Activated CD4-positive, alpha-beta T cell treated with anti-CD3 and anti-CD28 coated beads, Interleukin-2, amount 10 ng/mL, durations not matched to agents 24 days and 14 days (primary cell): ENCODE results near the gene PDE3A. TPM values are rescaled to one million over a fixed set of nuclear protein-coding genes. Genes with fewer than 3 reads are reported as not detected.

Source experiments
- DNase-seq: peaks from one replicate; pipeline ENCODE4 v3.0.0; 2022
- H3K27ac Mint-ChIP-seq: one replicate; pipeline ENCODE4 v1.8.0; 2022; ENCODE audit warnings: mild to moderate bottlenecking, mixed read lengths
- H3K27me3 Mint-ChIP-seq: one replicate; pipeline ENCODE4 v1.8.0; 2022; ENCODE audit warnings: mixed read lengths
- H3K36me3 Mint-ChIP-seq: one replicate; pipeline ENCODE4 v1.8.0; 2022; ENCODE audit warnings: low read depth, mild to moderate bottlenecking, mixed read lengths
- H3K4me1 Mint-ChIP-seq: one replicate; pipeline ENCODE4 v1.8.0; 2021; ENCODE audit warnings: mixed read lengths
- H3K4me3 Mint-ChIP-seq: one replicate; pipeline ENCODE4 v1.8.0; 2022; ENCODE audit warnings: mild to moderate bottlenecking, moderate library complexity, mixed read lengths
- H3K9me3 Mint-ChIP-seq: one replicate; pipeline ENCODE4 v1.8.0; 2021; ENCODE audit warnings: mixed read lengths
- intact Hi-C: fragments of 100-400 bp; cut with micrococcal nuclease; formaldehyde crosslinking; loops from one replicate; pipeline ENCODE4 v1.15.1; 2023
- total RNA-seq: library from RNA; stranded (reverse); gene quantifications from 2 replicates; pipeline ENCODE4 v1.2.3, GENCODE V29; 2022

PDE3A gene
- total RNA-seq, 1 donor from 2014 or later, result not detected

GRCh38 chr12:20628226-20628787 lies 260.0 kb downstream of the PDE3A start:
- Mint-ChIP-seq H3K27me3 (no peaks in the 10 kb centered on the region), H3K27ac (no peak overlapping the region), H3K9me3 (no peaks in the 10 kb centered on the region), H3K4me3 (no peak overlapping the region), H3K36me3 (no peaks in the 10 kb centered on the region), H3K4me1 (no peaks in the 10 kb centered on the region)
- no peak for DNase-seq
- intact Hi-C loops, result no loop called here

- Mint-ChIP-seq H3K27ac (no peak overlapping the region), H3K27me3 (no peaks in the 10 kb centered on the region), H3K4me1 (no peaks in the 10 kb centered on the region), H3K9me3 (no peaks in the 10 kb centered on the region), H3K4me3 (no peak overlapping the region), H3K36me3 (no peaks in the 10 kb centered on the region)
- no peak for DNase-seq
- intact Hi-C loops, result no loop called here
Measured at GRCh38 chr12:20628999-20629398, 260.7 kb downstream of the PDE3A start.

- Mint-ChIP-seq H3K27me3 (no peaks in the 10 kb centered on the region), H3K36me3 (no peaks in the 10 kb centered on the region), H3K9me3 (no peaks in the 10 kb centered on the region), H3K4me1 (no peaks in the 10 kb centered on the region), H3K27ac (no peak overlapping the region), H3K4me3 (no peak overlapping the region)
- intact Hi-C loops, result no loop called here
- no peak for DNase-seq
Measured at GRCh38 chr12:20629414-20630156, 261.2 kb downstream of the PDE3A start.

GRCh38 chr12:20631711-20632110 lies 263.4 kb downstream of the PDE3A start:
- Mint-ChIP-seq H3K27ac (no peak overlapping the region), H3K27me3 (no peaks in the 10 kb centered on the region), H3K9me3 (no peaks in the 10 kb centered on the region), H3K4me1 (no peaks in the 10 kb centered on the region), H3K36me3 (no peaks in the 10 kb centered on the region), H3K4me3 (no peak overlapping the region)
- intact Hi-C loops, result no loop called here
- no peak for DNase-seq

GRCh38 chr12:20641106-20641505 lies 272.8 kb downstream of the PDE3A start:
- no peaks in the 10 kb centered on the region for H3K36me3 Mint-ChIP-seq
- no peak overlapping the region for H3K27ac Mint-ChIP-seq
- no peaks in the 10 kb centered on the region for H3K9me3 Mint-ChIP-seq
- DNase-seq, result no peak
- intact Hi-C loops, result no loop called here
- no peak overlapping the region for H3K4me3 Mint-ChIP-seq
- H3K27me3 Mint-ChIP-seq, result no peaks in the 10 kb centered on the region
- H3K4me1 Mint-ChIP-seq, result no peaks in the 10 kb centered on the region

GRCh38 chr12:20643822-20644221 lies 275.5 kb downstream of the PDE3A start:
- Mint-ChIP-seq H3K4me3 (no peak overlapping the region), H3K9me3 (no peaks in the 10 kb centered on the region), H3K36me3 (no peaks in the 10 kb centered on the region), H3K27ac (no peak overlapping the region), H3K27me3 (no peaks in the 10 kb centered on the region), H3K4me1 (no peaks in the 10 kb centered on the region)
- intact Hi-C loops, result no loop called here
- DNase-seq, result no peak

- Mint-ChIP-seq H3K27ac (no peak overlapping the region), H3K27me3 (no peaks in the 10 kb centered on the region), H3K9me3 (no peaks in the 10 kb centered on the region), H3K4me3 (no peak overlapping the region), H3K4me1 (no peaks in the 10 kb centered on the region), H3K36me3 (no peaks in the 10 kb centered on the region)
- no peak for DNase-seq
- intact Hi-C loops, result loop anchor here (2.0 kb wide), 1 partner anchor 522 kb away; no protein-coding TSS in a partner anchor
Measured at GRCh38 chr12:20646239-20646827, 278.0 kb downstream of the PDE3A start.

GRCh38 chr12:20653871-20654270 lies 285.5 kb downstream of the PDE3A start:
- Mint-ChIP-seq H3K4me3 (no peak overlapping the region), H3K27ac (no peak overlapping the region), H3K9me3 (no peaks in the 10 kb centered on the region), H3K36me3 (no peaks in the 10 kb centered on the region), H3K27me3 (no peaks in the 10 kb centered on the region), H3K4me1 (no peaks in the 10 kb centered on the region)
- intact Hi-C loops, result no loop called here
- DNase-seq, result no peak

GRCh38 chr12:20656600-20656999 lies 288.3 kb downstream of the PDE3A start:
- DNase-seq, result no peak
- Mint-ChIP-seq H3K27ac (no peak overlapping the region), H3K4me3 (no peak overlapping the region), H3K36me3 (no peaks in the 10 kb centered on the region), H3K9me3 (no peaks in the 10 kb centered on the region), H3K4me1 (no peaks in the 10 kb centered on the region), H3K27me3 (no peaks in the 10 kb centered on the region)
- intact Hi-C loops, result no loop called here

GRCh38 chr12:20657496-20657895 lies 289.2 kb downstream of the PDE3A start:
- Mint-ChIP-seq H3K27me3 (no peaks in the 10 kb centered on the region), H3K4me1 (no peaks in the 10 kb centered on the region), H3K36me3 (no peaks in the 10 kb centered on the region), H3K27ac (no peak overlapping the region), H3K4me3 (no peak overlapping the region), H3K9me3 (no peaks in the 10 kb centered on the region)
- DNase-seq, result no peak
- intact Hi-C loops, result no loop called here

- peaks cover 3% of the 10 kb centered on the region for H3K9me3 Mint-ChIP-seq
- no peaks in the 10 kb centered on the region for H3K27me3 Mint-ChIP-seq
- H3K36me3 Mint-ChIP-seq, result no peaks in the 10 kb centered on the region
- DNase-seq, result no peak
- H3K27ac Mint-ChIP-seq, result no peak overlapping the region
- H3K4me3 Mint-ChIP-seq, result no peak overlapping the region
- intact Hi-C loops, result no loop called here
- no peaks in the 10 kb centered on the region for H3K4me1 Mint-ChIP-seq
Measured at GRCh38 chr12:20681334-20681733, 313.0 kb downstream of the PDE3A start.

GRCh38 chr12:20695232-20695631 lies 326.9 kb downstream of the PDE3A start, which contains the start of gene SLCO1C1:
Gene SLCO1C1, plus strand, starts transcription at chr12:20695332. Its CDS starts 4,245 bp downstream, at chr12:20699577.
- intact Hi-C loops, result no loop called here
- Mint-ChIP-seq H3K27me3 (no peaks in the 10 kb centered on the region), H3K27ac (no peak within 1 kb of the TSS), H3K4me1 (no peaks in the 10 kb centered on the region), H3K36me3 (no peaks in the 10 kb centered on the region), H3K4me3 (no peak within 1 kb of the TSS), H3K9me3 (peaks cover 3% of the 10 kb centered on the region)
- no peak for DNase-seq

GRCh38 chr12:20696181-20696905 lies 328.0 kb downstream of the PDE3A start:
- no peak for DNase-seq
- Mint-ChIP-seq H3K36me3 (no peaks in the 10 kb centered on the region), H3K4me1 (no peaks in the 10 kb centered on the region), H3K27ac (no peak overlapping the region), H3K27me3 (no peaks in the 10 kb centered on the region), H3K4me3 (no peak overlapping the region), H3K9me3 (no peaks in the 10 kb centered on the region)
- intact Hi-C loops, result no loop called here

GRCh38 chr12:20701106-20701505 lies 332.8 kb downstream of the PDE3A start:
- no peaks in the 10 kb centered on the region for H3K36me3 Mint-ChIP-seq
- H3K27me3 Mint-ChIP-seq, result no peaks in the 10 kb centered on the region
- DNase-seq, result no peak
- H3K4me1 Mint-ChIP-seq, result no peaks in the 10 kb centered on the region
- H3K4me3 Mint-ChIP-seq, result no peak overlapping the region
- H3K27ac Mint-ChIP-seq, result no peak overlapping the region
- H3K9me3 Mint-ChIP-seq, result no peaks in the 10 kb centered on the region
- intact Hi-C loops, result no loop called here
